ENCODE data around the gene TSPO2.

TSPO2 gene

GRCh38 chr6:41047745-41048732, 5.8 kb downstream of the TSPO2 start:
- no peak for FAIRE-seq
- DNase-seq (ENCODE audit: extremely low spot score, insufficient read length, low read depth), result no peak

- FAIRE-seq, result no peak
- no peak for DNase-seq (ENCODE audit: extremely low spot score, insufficient read length, low read depth)
Observed at GRCh38 chr6:41049521-41049920, 7.3 kb downstream of the TSPO2 start.

GRCh38 chr6:41049955-41050354, 7.7 kb downstream of the TSPO2 start:
- no peak for DNase-seq (ENCODE audit: extremely low spot score, insufficient read length, low read depth)
- FAIRE-seq, result no peak

- DNase-seq (ENCODE audit: extremely low spot score, insufficient read length, low read depth) (no peak), FAIRE-seq (no peak)
Observed at GRCh38 chr6:41050536-41050935, 8.3 kb downstream of the TSPO2 start.

- no peak for FAIRE-seq
- no peak for DNase-seq (ENCODE audit: extremely low spot score, insufficient read length, low read depth)
Observed at GRCh38 chr6:41051873-41052272, 9.6 kb downstream of the TSPO2 start.

GRCh38 chr6:41053041-41053440, 10.8 kb downstream of the TSPO2 start, which contains the start of gene APOBEC2:
TSS of gene APOBEC2 (plus strand) at chr6:41053202. CDS start at chr6:41053348, 146 bp downstream.
- no peak for FAIRE-seq
- no peak for DNase-seq (ENCODE audit: extremely low spot score, insufficient read length, low read depth)

- no peak for DNase-seq (ENCODE audit: extremely low spot score, insufficient read length, low read depth)
- FAIRE-seq, result no peak
Observed at GRCh38 chr6:41054511-41054910, 12.2 kb downstream of the TSPO2 start.

- FAIRE-seq, result no peak
- DNase-seq (ENCODE audit: extremely low spot score, insufficient read length, low read depth), result no peak
Observed at GRCh38 chr6:41055149-41055548, 12.9 kb downstream of the TSPO2 start.

- DNase-seq (ENCODE audit: extremely low spot score, insufficient read length, low read depth) (no peak), FAIRE-seq (no peak)
Observed at GRCh38 chr6:41056768-41057490, 14.7 kb downstream of the TSPO2 start.

GRCh38 chr6:41058783-41059181, 16.5 kb downstream of the TSPO2 start:
- DNase-seq (ENCODE audit: extremely low spot score, insufficient read length, low read depth) (no peak), FAIRE-seq (no peak)

GRCh38 chr6:41059556-41059955, 17.3 kb downstream of the TSPO2 start:
- DNase-seq (ENCODE audit: extremely low spot score, insufficient read length, low read depth) (no peak), FAIRE-seq (no peak)

GRCh38 chr6:41061196-41061726, 19.0 kb downstream of the TSPO2 start:
- no peak for DNase-seq (ENCODE audit: extremely low spot score, insufficient read length, low read depth)
- no peak for FAIRE-seq

GRCh38 chr6:41062056-41062455, 19.8 kb downstream of the TSPO2 start:
- FAIRE-seq (no peak), DNase-seq (ENCODE audit: extremely low spot score, insufficient read length, low read depth) (no peak)

GRCh38 chr6:41063884-41064285, 21.6 kb downstream of the TSPO2 start:
- no peak for FAIRE-seq
- DNase-seq (ENCODE audit: extremely low spot score, insufficient read length, low read depth), result no peak

- FAIRE-seq, result no peak
- DNase-seq (ENCODE audit: extremely low spot score, insufficient read length, low read depth), result no peak
Observed at GRCh38 chr6:41064841-41065240, 22.6 kb downstream of the TSPO2 start.

GRCh38 chr6:41065550-41066026, 23.3 kb downstream of the TSPO2 start:
- no peak for FAIRE-seq
- DNase-seq (ENCODE audit: extremely low spot score, insufficient read length, low read depth), result no peak

GRCh38 chr6:41066867-41067304, 24.6 kb downstream of the TSPO2 start:
- FAIRE-seq, result peak; percentile 78

GRCh38 chr6:41071501-41071922, 29.2 kb downstream of the TSPO2 start:
- DNase-seq (ENCODE audit: extremely low spot score, insufficient read length, low read depth), result no peak
- no peak for FAIRE-seq

More at GRCh38 chr6:41066867-41067304, 24.6 kb downstream of the TSPO2 start:
- DNase-seq (ENCODE audit: extremely low spot score, insufficient read length, low read depth), result no peak

GRCh38 chr6:41071923-41072835, 29.9 kb downstream of the TSPO2 start, which contains the start of gene OARD1:
TSS of gene OARD1 (minus strand) at chr6:41072356. CDS start at chr6:41071634, 722 bp downstream.
- FAIRE-seq, result peak; percentile 100
- no peak for DNase-seq (ENCODE audit: extremely low spot score, insufficient read length, low read depth)

Measured in GM18507 (cell line).